Choroid plexus epithelial cell (primary cell): ENCODE results near the gene LRRC2.
A peak's percentile ranks its signal among the peaks of the same experiment; 100 is the strongest.

Source experiments
- DNase-seq: peaks from one replicate; pipeline ENCODE4 v3.0.0-alpha.2; 2010; ENCODE audit warnings: low read depth
- H3K4me3 ChIP-seq: 2 replicates; pipeline ENCODE4 v1.5.1; 2011; ENCODE audit warnings: low read depth, mild to moderate bottlenecking, control low read depth, low read length, moderate library complexity
- CTCF ChIP-seq: conservative IDR thresholded peaks from 2 replicates; pipeline ENCODE4 v1.5.1; 2011; ENCODE audit warnings: low read depth, mild to moderate bottlenecking, control low read depth, inconsistent platforms, low read length, moderate library complexity

The LRRC2 gene

DNA sequence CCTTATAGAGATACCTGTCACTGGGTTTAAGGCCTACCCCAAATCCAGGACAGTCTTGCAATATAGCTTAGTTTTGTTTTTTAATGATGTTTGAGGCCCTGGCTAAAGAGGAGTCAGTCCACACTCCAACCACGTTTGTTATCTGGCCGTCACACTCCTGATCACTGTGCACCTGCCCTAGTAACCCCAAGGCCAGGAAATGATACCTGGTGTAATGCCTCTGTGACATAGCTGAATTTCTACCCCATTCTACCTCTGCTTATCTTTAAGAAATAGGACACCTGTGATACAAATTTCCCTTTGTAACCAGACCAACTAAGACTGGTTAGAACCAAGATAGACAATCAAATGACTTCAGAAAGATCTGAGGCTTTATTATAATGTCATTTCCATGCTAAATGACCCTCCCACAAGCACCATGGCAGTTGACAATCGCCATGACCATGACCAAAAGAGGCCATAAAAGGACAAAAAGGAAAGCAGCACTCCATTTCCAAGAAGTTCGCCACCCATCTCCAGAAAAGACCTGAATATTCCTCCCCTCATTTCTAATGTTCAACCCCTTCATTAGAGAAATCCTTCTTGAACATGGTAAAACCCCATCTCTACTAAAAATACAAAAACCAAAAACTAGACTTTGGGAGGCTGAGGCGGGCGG, 73.1 kb downstream of the LRRC2 start:
- no peak overlapping the region for H3K4me3 ChIP-seq
- no peak for TF ChIP-seq CTCF
- DNase-seq = no peak

GRCh38 chr3:46491089-46492070, 74.7 kb downstream of the LRRC2 start:
- no peak for DNase-seq
- H3K4me3 ChIP-seq = no peak overlapping the region
- TF ChIP-seq CTCF = no peak

GRCh38 chr3:46490338-46491084, 75.6 kb downstream of the LRRC2 start:
- H3K4me3 ChIP-seq = no peak overlapping the region
- TF ChIP-seq CTCF = no peak
- DNase-seq = peak; percentile 47

GRCh38 chr3:46489875-46490274, 76.2 kb downstream of the LRRC2 start:
- TF ChIP-seq CTCF = no peak
- DNase-seq = peak; percentile 67
- no peak overlapping the region for H3K4me3 ChIP-seq

- no peak for DNase-seq
- H3K4me3 ChIP-seq = no peak overlapping the region
- no peak for TF ChIP-seq CTCF
Observed at GRCh38 chr3:46489381-46489780, 76.7 kb downstream of the LRRC2 start.

- TF ChIP-seq CTCF = peak; percentile 100
- DNase-seq = peak; percentile 91
- H3K4me3 ChIP-seq = no peak overlapping the region
Observed at GRCh38 chr3:46488735-46489361, 77.3 kb downstream of the LRRC2 start.
